Measurements from ENCODE around the gene ARMC6.

Gene ARMC6

DNA sequence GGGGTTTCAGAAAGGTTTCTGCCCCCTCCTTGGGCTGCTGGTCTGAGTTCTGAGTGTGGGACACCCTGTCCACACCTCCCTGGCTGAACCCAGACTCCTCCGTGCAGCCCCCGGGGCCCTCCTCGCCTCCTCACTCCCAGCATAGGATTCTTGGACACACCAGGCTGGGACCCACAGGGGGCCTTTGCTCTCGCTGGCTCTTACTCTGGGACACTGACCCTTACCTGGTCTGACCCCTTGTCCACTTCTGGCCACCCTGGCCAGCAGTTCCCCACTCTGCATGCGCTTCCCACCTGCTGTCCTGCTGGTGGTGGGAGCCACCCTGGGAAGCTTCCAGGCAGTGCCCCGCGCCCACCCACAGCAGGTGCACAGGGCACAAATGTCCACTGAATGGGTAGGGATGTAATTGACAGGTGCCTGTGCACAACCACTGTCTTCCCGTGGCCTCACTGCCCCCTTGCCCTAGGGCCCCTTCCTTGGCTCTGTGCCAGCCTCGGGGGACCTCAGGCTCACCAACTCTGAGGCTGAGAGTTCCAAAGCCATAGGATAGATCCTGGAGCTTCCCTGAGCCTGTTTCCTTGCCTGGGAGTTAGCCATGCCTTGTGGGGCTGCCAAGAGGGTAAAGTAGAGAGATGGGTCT lies 23.4 kb downstream of the ARMC6 start:
- DNase-seq, result no peak

DNA sequence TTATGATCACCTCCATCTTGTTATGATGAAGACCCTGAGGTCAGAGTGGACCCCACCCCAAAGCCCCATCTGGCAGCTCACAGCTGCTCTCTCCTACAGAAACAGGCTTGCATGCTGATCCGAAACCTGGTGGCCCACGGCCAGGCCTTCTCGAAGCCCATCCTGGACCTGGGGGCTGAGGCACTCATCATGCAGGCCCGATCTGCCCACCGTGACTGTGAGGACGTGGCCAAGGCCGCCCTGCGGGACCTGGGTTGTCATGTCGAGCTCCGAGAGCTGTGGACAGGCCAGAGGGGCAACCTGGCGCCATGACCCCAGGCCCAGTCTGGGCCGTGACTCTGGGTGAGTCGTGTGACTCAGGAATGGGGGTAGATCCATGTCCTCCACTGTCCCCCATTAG lies 23.9 kb downstream of the ARMC6 start:
- no peak for DNase-seq

DNA sequence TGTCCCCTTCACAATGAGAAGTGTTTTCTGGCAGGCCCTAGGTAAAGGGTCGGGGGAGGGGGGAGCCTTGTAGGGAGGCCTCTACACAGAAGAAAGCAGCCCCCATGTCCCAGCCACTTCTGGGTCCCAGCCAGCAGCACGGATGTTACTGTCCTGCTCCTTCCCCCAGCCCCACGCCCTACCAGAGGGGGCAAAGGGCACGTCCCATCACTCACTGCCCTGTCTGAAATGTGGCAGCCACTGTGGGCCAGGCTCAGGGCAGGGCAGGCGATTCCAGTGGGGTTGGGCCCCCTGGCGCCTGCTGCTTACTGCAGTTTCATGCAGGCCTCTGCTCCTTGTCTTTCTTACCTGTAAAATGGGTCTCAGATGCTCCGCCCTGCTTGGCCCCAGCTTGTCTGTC lies 24.3 kb downstream of the ARMC6 start:
- DNase-seq, result no peak

DNA sequence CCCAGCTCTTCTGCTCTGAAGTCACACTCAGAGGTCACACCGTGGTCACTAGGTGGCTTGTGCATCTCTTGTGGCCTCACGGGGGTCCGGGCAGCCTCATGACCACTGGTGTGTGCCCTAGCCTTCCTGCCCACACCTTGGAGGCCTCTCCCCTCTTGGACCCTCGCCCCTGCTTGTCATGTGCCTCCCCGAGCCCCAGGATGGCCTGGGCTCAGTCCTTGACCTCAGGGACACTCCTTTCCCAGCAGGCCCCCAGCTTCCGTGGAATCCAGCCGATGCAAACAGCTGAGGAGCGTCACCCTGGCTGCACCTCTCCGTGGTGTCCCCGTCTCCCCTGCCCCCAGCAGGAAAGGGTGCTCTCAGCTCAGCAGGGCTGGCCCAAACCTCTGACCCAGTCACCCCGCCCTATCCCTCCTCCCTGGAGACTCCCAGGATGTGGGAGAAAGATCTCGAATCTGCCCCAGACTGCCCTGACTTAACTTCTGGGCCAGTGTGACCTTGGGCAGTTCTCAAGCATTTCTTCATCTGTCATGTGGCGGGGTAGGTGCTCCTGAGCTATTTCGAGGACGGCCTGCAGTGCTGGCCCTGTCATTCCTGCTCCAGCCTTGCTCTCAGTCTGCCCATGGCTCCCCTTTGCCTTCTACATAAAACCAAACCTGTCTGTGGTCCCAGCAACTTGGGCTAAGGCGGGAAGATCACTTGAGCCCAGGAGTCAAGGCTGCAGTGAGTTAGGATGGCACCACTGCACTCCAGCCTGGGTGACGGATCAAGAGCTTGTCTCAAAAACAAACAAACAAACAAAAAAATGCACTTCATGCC lies 25.8 kb downstream of the ARMC6 start:
- no peak for DNase-seq

DNA sequence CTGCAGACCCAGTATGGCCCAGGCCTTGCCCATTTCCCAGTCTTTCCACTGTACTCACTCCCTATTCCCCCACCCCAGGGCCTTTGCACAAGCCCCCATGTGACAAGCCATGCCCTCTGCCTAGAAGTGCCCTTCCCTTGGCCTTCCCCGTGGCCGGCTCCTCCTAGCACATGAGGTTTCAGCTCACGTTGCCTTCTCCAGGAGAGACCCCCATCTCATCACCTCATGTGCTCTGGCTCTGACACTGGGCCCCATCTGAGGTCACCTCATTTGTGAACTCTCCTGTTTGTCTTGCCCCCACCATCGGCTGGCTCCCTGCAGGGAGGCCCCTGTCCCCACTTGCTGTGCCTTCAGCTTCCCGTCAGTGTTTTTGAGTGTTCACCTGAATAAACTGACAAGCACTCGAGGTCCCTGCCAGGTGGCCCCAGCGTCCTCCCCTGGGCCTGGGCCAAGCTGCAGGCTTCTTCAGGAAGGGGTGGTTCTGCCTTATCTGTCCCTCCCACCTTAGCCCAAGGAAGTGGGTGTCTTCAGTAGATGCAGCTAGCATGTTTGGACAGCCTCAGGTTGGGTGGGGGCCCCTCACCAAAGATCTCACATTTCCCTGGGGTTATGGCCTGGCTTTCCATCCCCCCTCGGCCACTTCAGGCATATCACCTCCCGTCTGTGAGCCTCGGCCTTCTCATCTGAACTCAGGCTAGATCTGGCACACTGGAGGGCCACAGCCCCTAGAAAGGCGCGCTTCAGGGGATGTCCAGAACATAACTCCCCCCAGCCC lies 26.6 kb downstream of the ARMC6 start:
- DNase-seq, result no peak

DNA sequence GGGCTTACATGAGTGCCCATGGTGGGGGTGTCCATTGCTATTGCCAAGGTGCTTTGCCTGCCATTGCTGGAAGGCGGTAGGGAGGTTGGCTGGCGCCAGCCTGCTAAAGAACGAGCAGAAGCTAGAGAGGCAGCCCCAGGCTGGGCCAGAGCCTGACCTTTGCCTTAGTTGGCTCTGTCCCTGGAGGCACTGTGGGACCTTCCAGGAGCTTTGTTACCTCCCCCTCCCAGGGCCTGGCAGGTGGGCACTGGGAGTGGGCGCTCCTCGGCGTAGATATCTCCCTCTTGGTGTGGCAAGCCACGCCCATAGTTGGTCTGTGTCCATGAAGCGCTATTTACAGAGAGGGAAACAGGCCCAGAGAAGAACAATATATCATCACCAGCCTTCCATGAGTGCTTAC lies 28.1 kb downstream of the ARMC6 start:
- DNase-seq, result no peak

DNA sequence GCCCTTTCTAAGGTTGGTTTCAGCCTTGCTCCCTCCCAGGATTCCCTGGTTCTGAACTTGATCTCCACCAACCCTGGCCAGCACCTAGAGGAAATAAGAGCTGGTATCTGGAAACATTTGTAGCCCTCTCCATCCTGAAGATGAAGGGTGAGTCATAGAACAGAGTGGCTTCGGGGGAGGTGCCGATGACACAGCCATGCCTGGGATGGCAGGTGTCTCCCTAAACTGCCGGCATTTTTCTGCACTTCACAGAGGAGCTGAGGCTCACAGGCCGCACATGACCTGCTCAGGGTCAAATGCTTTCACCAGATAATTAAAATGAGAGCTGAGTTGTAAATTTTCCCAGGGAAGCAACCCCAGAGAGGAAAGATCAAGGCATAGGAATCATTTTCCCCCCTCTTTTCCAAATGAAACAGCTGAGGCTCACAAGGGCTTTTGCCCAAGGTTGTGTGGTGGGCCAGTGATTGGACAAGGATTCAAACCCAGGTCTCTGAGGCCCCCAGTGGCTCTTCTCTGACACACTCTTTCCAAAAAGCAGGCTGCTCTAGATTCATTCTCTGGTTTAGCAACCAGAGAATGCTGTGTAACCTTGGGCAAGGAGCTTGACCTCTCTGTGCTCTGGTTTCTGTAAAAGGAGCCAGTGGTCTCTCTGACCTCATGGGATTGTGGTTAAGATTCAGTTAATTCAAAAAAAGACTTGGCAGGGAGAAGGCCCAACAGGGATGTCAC lies 29.2 kb downstream of the ARMC6 start:
- DNase-seq, result peak; percentile 52

DNA sequence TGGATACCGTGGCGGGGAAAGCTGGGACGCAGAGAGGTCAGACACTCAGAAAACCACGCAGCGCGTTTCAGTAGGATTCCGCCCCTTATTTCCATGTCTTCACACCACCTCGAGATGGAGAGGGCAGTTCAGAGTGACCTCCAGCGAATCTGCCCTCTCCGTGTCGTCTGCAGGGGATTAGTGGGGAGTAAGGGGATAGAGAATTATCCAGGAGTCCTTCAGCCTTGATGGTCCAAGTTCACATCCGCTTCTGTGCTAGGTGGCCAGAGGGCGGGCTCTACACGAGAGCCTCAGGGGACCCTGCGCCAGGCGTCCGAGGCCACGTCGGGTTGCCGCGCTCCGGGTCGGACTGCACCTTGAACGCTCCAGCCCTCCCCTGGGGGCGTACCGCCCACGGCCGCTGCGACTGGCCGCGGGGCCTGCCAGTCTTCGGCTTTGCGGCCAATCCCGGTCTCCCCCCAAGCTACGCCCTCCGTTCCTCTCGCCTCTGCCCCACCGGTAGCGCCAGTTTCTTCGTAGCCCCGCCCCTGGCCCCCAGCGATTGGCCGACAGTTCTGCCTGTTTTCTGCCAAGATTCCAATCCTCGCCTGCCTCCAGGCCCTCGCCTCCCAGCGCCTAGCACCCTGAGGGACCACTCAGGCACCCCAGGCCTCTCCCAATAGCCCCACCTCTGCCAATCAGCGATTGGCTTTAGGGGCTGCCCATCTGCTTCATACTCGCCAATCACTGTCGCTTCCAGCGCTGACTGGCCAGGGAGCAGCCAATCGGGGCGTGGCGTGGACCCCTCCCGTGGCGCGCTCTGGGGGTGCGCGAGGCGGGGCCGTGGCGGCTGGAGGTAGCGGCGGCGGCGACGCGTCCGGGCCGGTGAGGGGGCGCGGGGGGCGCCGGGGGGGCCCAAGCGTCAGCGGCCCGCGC lies 30.0 kb downstream of the ARMC6 start, which contains the start of gene SLC25A42:
TSS of gene SLC25A42 (plus strand) at position 812 of the 915 bp plus-strand sequence. CDS start 32,131 bp downstream, outside the sequence.
- DNase-seq, result peak; percentile 100

DNA sequence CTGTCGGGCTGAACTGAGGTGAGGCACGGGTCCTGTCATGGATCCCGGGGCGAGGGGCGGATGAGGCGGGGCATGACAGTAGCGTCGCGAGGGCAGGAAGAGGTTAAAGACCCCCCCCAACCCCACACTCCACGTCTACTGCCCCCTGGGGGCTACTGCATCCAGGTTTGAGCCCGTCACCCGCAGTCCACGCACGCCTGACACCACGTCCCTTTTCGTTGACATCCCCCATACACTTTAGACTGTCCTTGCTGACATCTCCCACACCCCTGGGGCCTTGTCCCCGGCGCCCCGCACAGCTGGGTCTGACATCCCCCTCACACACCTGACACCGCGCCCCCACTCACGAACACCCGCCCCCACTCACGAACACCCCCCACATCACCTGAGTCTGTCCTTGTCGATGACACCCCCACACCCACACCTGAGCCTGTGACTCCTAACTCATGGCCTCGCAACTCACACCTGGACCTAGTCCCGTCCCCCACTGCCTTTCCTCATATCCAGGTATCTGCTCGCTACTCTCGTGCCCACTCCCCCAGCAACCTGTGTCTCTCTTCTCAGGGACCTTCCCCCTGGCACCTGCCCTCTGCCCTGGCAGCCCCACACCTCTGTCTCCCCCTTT lies 30.8 kb downstream of the ARMC6 start:
- peak; percentile 66 for DNase-seq

DNA sequence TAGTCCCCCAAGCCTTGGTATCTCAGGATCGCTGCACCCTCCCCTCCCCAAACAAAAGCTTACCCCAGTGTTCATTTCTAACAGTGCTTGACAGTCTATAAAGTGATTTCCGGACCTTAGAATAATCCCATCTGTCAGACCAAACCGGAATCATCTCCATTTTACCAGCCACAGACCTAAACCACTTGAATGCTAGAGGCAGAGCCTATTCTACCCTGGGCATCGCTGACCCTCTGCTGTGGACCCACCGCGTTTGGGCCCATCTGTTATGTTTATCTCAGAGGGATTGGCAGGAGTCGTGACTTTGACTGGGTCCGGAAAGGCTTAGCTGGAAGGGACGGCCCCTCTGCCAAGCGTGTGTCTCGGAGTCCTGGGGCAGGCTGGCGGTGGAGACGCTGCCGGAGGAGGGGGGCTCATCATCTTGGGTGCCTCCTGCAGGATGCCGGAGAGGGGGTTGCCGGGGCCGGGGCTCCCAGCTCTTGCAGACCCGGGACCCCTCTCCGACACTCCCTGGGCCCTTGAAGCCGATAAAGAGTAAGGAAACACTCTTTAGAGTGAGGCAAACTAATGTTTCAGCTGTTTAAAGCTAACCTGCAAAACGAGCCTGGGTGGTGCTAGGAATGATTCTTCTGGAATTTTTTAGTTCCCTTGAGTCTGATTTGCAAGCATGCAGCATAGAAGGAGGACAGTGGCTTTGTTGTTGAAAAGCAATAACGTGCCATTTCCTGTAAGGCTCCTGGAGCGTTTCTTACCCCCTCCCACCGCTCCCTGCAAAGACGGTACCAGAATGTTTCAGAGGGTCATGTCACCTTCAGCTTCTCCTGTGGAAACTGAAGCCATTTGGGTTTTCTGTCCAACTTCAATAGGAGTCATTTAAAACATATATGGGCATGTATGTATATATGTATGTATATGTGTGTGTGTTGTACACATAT lies 31.7 kb downstream of the ARMC6 start:
- no peak for DNase-seq

DNA sequence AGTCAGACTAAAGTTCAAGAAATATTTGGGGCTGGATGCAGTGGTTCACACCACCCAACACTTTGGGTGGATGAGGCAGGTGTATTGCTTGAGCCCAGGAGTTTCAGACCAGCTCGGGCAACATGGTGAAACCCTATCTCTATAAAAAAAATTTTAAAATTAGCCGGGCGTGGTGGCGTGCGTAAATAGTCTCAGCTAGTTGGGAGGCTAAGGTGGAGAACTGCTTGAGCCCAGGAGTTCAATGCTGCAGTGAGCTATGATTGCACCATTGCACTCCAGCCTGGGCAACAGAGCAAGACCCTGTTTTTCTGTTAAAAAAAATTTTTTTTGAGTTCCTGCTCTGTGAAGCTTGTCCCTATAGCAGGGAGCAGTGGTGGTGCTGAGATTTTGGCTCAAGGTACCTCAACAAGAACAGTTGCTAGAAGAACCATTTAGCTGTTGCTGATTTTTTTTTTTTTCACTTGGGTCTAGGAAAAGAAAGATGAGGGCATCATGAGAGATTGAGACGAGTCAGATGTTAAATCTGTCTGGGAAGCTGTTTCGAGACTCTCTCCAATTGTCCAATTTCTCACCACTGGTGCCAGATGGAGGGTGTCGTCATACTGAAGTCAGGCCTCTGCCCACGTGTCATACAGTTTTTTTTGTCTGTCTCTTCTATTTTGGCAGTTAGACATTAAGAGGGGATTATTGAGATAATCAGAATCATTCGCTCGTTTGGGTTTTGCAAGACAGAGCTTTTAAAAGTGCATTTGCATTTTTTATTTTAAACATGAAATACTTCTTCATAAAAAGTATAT lies 34.1 kb downstream of the ARMC6 start:
- peak; percentile 74 for DNase-seq

DNA sequence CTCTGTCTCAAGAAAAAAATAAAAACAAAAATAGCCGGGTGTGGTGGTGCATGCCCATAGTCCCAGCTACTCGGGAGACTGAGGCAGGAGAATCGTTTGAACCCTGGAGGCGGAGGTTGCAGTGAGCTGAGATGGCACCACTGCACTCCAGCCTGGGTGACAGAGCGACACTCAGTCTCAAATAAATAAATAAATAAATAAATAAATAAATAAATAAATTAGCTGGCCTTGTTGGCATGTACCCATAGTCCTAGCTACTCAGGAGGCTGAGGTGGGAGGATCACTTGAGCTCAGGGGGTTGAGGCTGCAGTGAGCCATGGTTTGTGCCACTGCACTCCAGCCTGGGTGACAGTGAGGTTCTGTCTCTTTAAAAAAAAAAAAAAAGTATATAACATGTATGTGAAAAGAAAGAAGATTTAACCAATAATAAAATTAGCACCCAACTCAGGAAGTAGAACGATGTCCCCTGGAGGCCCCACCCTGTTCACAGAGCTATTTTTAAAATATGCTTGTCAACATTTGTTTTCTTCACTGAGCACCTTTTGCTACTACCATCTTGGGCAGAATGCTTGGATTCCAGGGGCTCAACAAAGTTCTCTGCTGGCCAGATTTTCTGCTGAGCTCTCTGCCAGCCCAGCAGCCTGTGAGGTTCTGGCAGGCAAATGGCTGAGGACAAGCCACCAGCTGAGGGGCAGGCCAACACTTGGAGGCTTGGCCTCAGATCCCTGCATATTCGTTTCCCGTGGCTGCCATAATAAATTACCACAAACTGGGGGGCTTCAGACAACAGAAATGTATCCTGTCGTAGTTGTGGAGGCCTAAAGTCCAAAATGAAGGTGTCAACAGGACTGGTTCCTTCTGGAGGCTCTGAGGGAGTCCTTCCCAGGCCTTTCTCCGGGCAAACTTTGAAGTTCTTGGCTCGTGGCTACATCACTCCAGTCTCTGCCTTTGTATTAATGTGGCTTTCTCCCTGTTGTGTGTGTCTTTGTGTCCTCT lies 35.6 kb downstream of the ARMC6 start:
- DNase-seq, result no peak

DNA sequence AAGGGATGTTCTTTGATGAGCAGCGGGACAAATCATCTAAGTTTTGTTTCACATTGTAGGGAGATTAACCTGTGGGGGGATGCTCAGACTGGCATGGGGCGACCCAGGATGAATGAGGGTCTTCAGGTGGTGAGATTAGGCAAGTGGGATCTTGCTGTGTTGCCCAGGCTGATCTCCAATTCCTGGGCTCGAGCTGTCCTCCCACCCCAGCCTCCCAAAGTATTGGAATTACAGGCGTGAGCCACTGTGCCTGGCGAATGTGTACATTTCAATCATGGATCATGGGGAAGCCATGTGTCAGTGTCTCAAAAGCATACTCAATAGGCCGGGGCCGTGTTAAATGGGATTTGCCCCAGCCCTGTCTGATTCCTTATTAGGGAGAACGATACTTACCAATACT lies 38.5 kb downstream of the ARMC6 start:
- no peak for DNase-seq

DNA sequence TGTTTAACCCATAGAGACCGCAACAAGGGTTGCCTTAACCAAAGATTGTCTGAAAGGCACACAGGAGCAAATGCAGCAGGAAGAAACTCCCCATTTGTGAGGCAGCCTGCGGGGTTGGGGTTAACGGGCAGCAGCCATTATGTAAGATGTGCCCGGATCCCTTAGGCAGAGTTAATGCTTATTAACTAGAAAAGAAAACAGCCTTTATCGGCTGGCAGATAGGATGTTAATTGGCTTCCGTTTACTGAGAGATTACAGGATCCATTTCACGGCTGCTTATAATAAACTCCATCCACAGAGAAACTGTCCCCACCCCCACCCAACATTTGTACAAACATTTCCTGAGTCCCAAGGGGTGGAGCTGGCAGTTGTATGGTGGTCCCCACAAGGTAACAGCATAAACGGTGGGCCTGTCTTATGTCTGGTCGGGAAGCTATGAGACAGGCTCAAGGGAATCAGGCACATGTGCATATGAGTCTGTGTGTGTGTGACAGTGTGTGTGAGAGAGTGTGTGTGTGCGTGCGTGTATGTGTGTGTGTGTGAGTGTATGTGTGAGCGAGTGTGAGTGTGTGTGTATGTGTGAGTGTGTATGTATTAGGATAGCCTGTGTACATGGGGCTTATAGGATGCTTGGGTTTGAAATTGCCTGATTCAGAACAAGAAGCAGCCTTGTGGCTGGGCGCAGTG lies 40.9 kb downstream of the ARMC6 start:
- DNase-seq, result peak; percentile 20

DNA sequence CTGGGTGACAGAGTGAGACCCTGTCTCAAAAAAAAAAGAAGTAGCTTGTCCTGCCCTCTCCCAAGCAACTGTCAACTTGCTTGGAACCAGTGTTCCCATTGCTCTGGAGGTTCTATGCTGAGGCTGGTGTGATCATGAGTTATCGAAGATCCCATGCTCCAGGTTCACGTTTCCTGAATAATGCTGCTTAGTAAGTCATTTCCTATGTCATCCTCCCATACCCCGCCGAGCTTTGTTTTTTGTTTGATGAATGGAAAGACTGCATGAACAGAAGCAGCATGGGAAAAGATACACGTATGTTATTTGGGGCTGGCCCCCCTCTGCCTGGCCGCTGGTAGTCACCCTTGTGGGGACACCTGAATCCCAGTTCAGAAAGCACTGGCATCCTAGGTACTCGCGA lies 41.7 kb downstream of the ARMC6 start:
- DNase-seq, result no peak

DNA sequence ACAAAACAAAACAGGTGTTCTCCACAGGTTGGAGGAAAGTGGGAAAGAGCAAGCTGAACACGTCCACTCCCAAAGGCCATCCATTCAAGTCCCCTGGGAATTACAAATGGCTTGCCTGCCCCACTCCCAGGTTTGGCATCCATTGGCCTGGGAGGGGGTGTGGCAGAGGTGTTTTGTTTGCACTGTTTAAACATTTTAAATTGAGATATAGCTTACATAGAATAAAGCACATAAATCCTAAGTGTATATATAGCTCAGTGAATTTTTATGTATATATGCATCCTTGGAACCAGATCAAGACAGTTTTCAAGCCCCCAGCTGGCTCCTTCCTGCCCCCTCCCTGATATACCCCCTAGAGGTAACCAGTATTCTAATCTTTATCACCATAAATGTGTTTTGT lies 43.1 kb downstream of the ARMC6 start:
- no peak for DNase-seq

DNA sequence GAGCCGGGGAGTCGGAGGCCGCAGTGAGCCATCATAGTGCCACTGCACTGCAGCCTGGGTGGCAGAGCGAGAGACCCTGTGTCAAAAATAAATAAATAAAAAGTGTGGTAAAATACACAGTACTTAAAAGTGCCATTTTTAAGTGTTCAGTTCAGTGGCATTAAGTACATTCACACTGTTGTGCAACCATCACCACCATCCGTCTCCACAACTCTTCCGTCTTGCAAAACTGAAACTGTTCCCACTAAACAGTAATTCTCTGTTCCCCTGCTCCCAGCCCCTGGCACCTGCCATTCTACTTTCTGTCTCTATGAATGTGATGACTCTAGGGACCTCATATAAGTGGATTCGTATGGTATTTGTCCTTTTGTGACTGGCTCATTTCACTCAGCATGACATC lies 43.7 kb downstream of the ARMC6 start:
- peak; percentile 47 for DNase-seq
